PFSK-1 (cell line): ENCODE measurements around the gene SLC11A1.

Experiments
- POLR2AphosphoS5 ChIP-seq: IDR thresholded peaks from 2 replicates; pipeline ENCODE4 v1.6.1; 2012; ENCODE audit warnings: low read depth, mild to moderate bottlenecking, control low read depth, low read length, moderate library complexity
- SIN3A ChIP-seq: IDR thresholded peaks from 2 replicates; pipeline ENCODE4 v1.6.1; 2012; ENCODE audit warnings: mild to moderate bottlenecking, low read length, moderate library complexity, borderline replicate concordance; ENCODE audit not compliant: insufficient read depth
- TAF1 ChIP-seq: IDR thresholded peaks from 2 replicates; pipeline ENCODE4 v1.6.1; 2012; ENCODE audit warnings: low read length, control low read depth, borderline replicate concordance; ENCODE audit not compliant: insufficient read depth

GRCh38 chr2:218400167-218400929 is 18.3 kb downstream of the SLC11A1 start:
- TF ChIP-seq POLR2AphosphoS5 (no peak), TAF1 (no peak), SIN3A (no peak)
